Trophoblast cell (in vitro differentiated cells and primary cell): ENCODE results near the gene CEACAM5.

Experiments used
- DNase-seq, 2 donors: peaks; one replicate each; pipeline ENCODE4 v3.0.0-alpha.2; 2016
- H2AFZ ChIP-seq: 2 replicates; pipeline ENCODE4 v1.6.1; 2013; ENCODE audit warnings: low read length, moderate library complexity, mild to moderate bottlenecking; ENCODE audit not compliant: insufficient read depth, poor library complexity
- H2AK5ac ChIP-seq: 2 replicates; pipeline ENCODE4 v1.6.1; 2013; ENCODE audit warnings: mild to moderate bottlenecking, low read length
- H2BK120ac ChIP-seq: 2 replicates; pipeline ENCODE4 v1.6.1; 2013; ENCODE audit warnings: low read length, mild to moderate bottlenecking, moderate library complexity; ENCODE audit not compliant: insufficient read depth, poor library complexity
- H2BK12ac ChIP-seq: 2 replicates; pipeline ENCODE4 v1.6.1; 2013; ENCODE audit warnings: mild to moderate bottlenecking, low read length, moderate library complexity
- H2BK5ac ChIP-seq: 2 replicates; pipeline ENCODE4 v1.6.1; 2013; ENCODE audit warnings: low read length, low read depth, moderate library complexity, mild to moderate bottlenecking; ENCODE audit not compliant: poor library complexity
- H3K14ac ChIP-seq: 2 replicates; pipeline ENCODE4 v1.6.1; 2013; ENCODE audit warnings: mild to moderate bottlenecking, low read length
- H3K18ac ChIP-seq: 2 replicates; pipeline ENCODE4 v1.6.1; 2013; ENCODE audit warnings: mild to moderate bottlenecking, low read length
- H3K23ac ChIP-seq: 2 replicates; pipeline ENCODE4 v1.6.1; 2013; ENCODE audit warnings: low read length
- H3K27ac ChIP-seq: 2 replicates; pipeline ENCODE4 v1.5.1; 2013; ENCODE audit warnings: low read depth, mild to moderate bottlenecking, inconsistent platforms, low read length, moderate library complexity
- H3K27me3 ChIP-seq: 2 replicates; pipeline ENCODE4 v1.6.1; 2013; ENCODE audit warnings: inconsistent platforms, mild to moderate bottlenecking, low read length, moderate library complexity; ENCODE audit not compliant: insufficient read depth
- H3K36me3 ChIP-seq, 2 experiments: 1 replicate in 1 of 2; 2 replicates in 1 of 2; pipeline ENCODE4 v1.6.1; 2013; ENCODE audit warnings: low read length in 2 of 2, mild to moderate bottlenecking in 2 of 2, moderate library complexity in 1 of 2; ENCODE audit not compliant: insufficient read depth in 2 of 2, control insufficient read depth in 1 of 2
- H3K4ac ChIP-seq: 2 replicates; pipeline ENCODE4 v1.6.1; 2013; ENCODE audit warnings: low read depth, mild to moderate bottlenecking, low read length, moderate library complexity
- H3K4me1 ChIP-seq, 2 experiments: 1 replicate in 1 of 2; 2 replicates in 1 of 2; pipeline ENCODE4 v1.6.1; 2013; ENCODE audit warnings: low read length in 2 of 2, mild to moderate bottlenecking in 2 of 2, moderate library complexity in 1 of 2; ENCODE audit not compliant: insufficient read depth in 2 of 2, control insufficient read depth in 1 of 2
- H3K4me2 ChIP-seq: 2 replicates; pipeline ENCODE4 v1.6.1; 2013; ENCODE audit warnings: inconsistent platforms, mild to moderate bottlenecking, low read length, moderate library complexity
- H3K4me3 ChIP-seq: 2 replicates; pipeline ENCODE4 v1.5.1; 2013; ENCODE audit warnings: mild to moderate bottlenecking, low read depth, low read length, inconsistent platforms
- H3K79me1 ChIP-seq: one replicate; pipeline ENCODE4 v1.6.1; 2013; ENCODE audit warnings: low read length
- H3K79me2 ChIP-seq: 2 replicates; pipeline ENCODE4 v1.6.1; 2013; ENCODE audit warnings: low read length, mild to moderate bottlenecking; ENCODE audit not compliant: control insufficient read depth, insufficient read depth, poor library complexity
- H3K9ac ChIP-seq: 2 replicates; pipeline ENCODE4 v1.6.1; 2013; ENCODE audit warnings: mild to moderate bottlenecking, low read length
- H3K9me3 ChIP-seq: 2 replicates; pipeline ENCODE4 v1.6.1; 2013; ENCODE audit warnings: low read depth, mild to moderate bottlenecking, control low read depth, inconsistent platforms, low read length; ENCODE audit not compliant: insufficient read depth
- H4K12ac ChIP-seq: 2 replicates; pipeline ENCODE4 v1.6.1; 2013; ENCODE audit warnings: low read depth, mild to moderate bottlenecking, low read length, moderate library complexity
- H4K8ac ChIP-seq: 2 replicates; pipeline ENCODE4 v1.6.1; 2013; ENCODE audit warnings: low read depth, mild to moderate bottlenecking, low read length, moderate library complexity
- H4K91ac ChIP-seq: one replicate; pipeline ENCODE4 v1.6.1; 2013; ENCODE audit warnings: low read depth, mild to moderate bottlenecking, low read length, moderate library complexity
- WGBS: extraction: QIAGEN DNeasy Blood & Tissue Kit; methylation state at CpG from one replicate; pipeline ENCODE4 v1.1.7; 2013; ENCODE audit warnings: missing lambda C conversion rate; ENCODE audit not compliant: insufficient read length, insufficient coverage; ENCODE audit errors: extremely low coverage; 5-methylcytosine and 5-hydroxymethylcytosine counted together

Gene CEACAM5

GRCh38 chr19:41700381-41701195 lies 7.8 kb upstream of the CEACAM5 start:
- Histone ChIP-seq H3K9me3 (peaks cover 63% of the 10 kb centered on the region), H3K23ac (no peak overlapping the region), H3K79me2 (no peaks in the 10 kb centered on the region), H3K4me3 (no peak overlapping the region), H4K12ac (no peak overlapping the region), H3K79me1 (no peaks in the 10 kb centered on the region), H3K27me3 (no peaks in the 10 kb centered on the region), H3K18ac (no peak overlapping the region), H3K14ac (no peak overlapping the region), H3K36me3 (no peaks in the 10 kb centered on the region), H4K91ac (no peak overlapping the region), H2AK5ac (no peak overlapping the region), H2BK120ac (no peak overlapping the region), H4K8ac (no peak overlapping the region), H2AFZ (no peak overlapping the region), H2BK12ac (no peak overlapping the region), H2BK5ac (no peak overlapping the region), H3K27ac (no peak overlapping the region), H3K4me1 (no peaks in the 10 kb centered on the region), H3K4ac (no peak overlapping the region), H3K4me2 (no peak overlapping the region), H3K9ac (no peak overlapping the region)
- no CpG with 5 or more reads among the region's 13 CpGs for WGBS
- no peak for DNase-seq

DNA sequence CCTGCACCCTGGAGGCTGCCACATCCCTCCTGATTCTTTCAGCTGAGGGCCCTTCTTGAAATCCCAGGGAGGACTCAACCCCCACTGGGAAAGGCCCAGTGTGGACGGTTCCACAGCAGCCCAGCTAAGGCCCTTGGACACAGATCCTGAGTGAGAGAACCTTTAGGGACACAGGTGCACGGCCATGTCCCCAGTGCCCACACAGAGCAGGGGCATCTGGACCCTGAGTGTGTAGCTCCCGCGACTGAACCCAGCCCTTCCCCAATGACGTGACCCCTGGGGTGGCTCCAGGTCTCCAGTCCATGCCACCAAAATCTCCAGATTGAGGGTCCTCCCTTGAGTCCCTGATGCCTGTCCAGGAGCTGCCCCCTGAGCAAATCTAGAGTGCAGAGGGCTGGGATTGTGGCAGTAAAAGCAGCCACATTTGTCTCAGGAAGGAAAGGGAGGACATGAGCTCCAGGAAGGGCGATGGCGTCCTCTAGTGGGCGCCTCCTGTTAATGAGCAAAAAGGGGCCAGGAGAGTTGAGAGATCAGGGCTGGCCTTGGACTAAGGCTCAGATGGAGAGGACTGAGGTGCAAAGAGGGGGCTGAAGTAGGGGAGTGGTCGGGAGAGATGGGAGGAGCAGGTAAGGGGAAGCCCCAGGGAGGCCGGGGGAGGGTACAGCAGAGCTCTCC lies 6.9 kb upstream of the CEACAM5 start:
- Histone ChIP-seq H3K23ac (no peak overlapping the region), H3K79me1 (no peaks in the 10 kb centered on the region), H3K18ac (no peak overlapping the region), H2BK120ac (no peak overlapping the region), H2AFZ (no peak overlapping the region), H3K4me3 (no peak overlapping the region), H4K8ac (no peak overlapping the region), H3K4ac (no peak overlapping the region), H3K79me2 (no peaks in the 10 kb centered on the region), H3K9me3 (peaks cover 57% of the 10 kb centered on the region), H3K27ac (no peak overlapping the region), H3K27me3 (no peaks in the 10 kb centered on the region), H2BK5ac (no peak overlapping the region), H3K36me3 (no peaks in the 10 kb centered on the region), H2BK12ac (no peak overlapping the region), H4K91ac (no peak overlapping the region), H3K9ac (no peak overlapping the region), H3K4me1 (no peaks in the 10 kb centered on the region), H4K12ac (no peak overlapping the region), H2AK5ac (no peak overlapping the region), H3K4me2 (no peak overlapping the region), H3K14ac (no peak overlapping the region)
- no peak for DNase-seq
- WGBS, result no CpG with 5 or more reads among the region's 10 CpGs

- H3K36me3 ChIP-seq, result no peaks in the 10 kb centered on the region
- WGBS, result no CpG with 5 or more reads among the region's 3 CpGs
Observed at GRCh38 chr19:41702171-41702651, 6.2 kb upstream of the CEACAM5 start.

GRCh38 chr19:41703602-41704293 lies 4.7 kb upstream of the CEACAM5 start:
- Histone ChIP-seq H3K4ac (no peak overlapping the region), H3K27me3 (no peaks in the 10 kb centered on the region), H4K91ac (no peak overlapping the region), H3K4me3 (peak overlapping the region; percentile 23), H3K36me3 (no peaks in the 10 kb centered on the region), H2BK120ac (no peak overlapping the region), H3K9me3 (peaks cover 63% of the 10 kb centered on the region), H3K79me1 (no peaks in the 10 kb centered on the region), H2BK12ac (no peak overlapping the region), H3K14ac (no peak overlapping the region), H4K12ac (no peak overlapping the region), H3K27ac (no peak overlapping the region), H3K9ac (no peak overlapping the region), H3K4me1 (no peaks in the 10 kb centered on the region), H3K79me2 (no peaks in the 10 kb centered on the region), H3K23ac (no peak overlapping the region), H2AK5ac (no peak overlapping the region), H3K18ac (no peak overlapping the region), H2BK5ac (no peak overlapping the region), H2AFZ (no peak overlapping the region), H3K4me2 (no peak overlapping the region), H4K8ac (no peak overlapping the region)
- no CpG with 5 or more reads among the region's 8 CpGs for WGBS
- DNase-seq, result no peak

More at GRCh38 chr19:41702171-41702651, 6.2 kb upstream of the CEACAM5 start:
- Histone ChIP-seq H2AFZ (no peak overlapping the region), H2BK12ac (no peak overlapping the region), H3K9me3 (peaks cover 56% of the 10 kb centered on the region), H3K23ac (no peak overlapping the region), H4K12ac (no peak overlapping the region), H2BK120ac (no peak overlapping the region), H3K4ac (no peak overlapping the region), H2BK5ac (no peak overlapping the region), H3K4me1 (no peaks in the 10 kb centered on the region), H3K27ac (no peak overlapping the region), H3K9ac (no peak overlapping the region), H2AK5ac (no peak overlapping the region), H4K8ac (no peak overlapping the region), H3K4me3 (no peak overlapping the region), H3K14ac (no peak overlapping the region), H3K27me3 (no peaks in the 10 kb centered on the region), H3K18ac (no peak overlapping the region), H4K91ac (no peak overlapping the region), H3K79me1 (no peaks in the 10 kb centered on the region), H3K79me2 (no peaks in the 10 kb centered on the region), H3K4me2 (no peak overlapping the region)
- peak; percentile 37 to 80 for DNase-seq
